ENCODE data around the gene RFX2. TPM values are rescaled to one million over a fixed set of nuclear protein-coding genes. Genes with fewer than 3 reads are reported as not detected.

The RFX2 gene
- total and polyA plus RNA-seq, 4 donors, result 13.1 to 54.2 (median 20.0) TPM

GRCh38 chr19:6048793-6049405, 61.4 kb downstream of the RFX2 start:
- TF ChIP-seq, protein P1, sequence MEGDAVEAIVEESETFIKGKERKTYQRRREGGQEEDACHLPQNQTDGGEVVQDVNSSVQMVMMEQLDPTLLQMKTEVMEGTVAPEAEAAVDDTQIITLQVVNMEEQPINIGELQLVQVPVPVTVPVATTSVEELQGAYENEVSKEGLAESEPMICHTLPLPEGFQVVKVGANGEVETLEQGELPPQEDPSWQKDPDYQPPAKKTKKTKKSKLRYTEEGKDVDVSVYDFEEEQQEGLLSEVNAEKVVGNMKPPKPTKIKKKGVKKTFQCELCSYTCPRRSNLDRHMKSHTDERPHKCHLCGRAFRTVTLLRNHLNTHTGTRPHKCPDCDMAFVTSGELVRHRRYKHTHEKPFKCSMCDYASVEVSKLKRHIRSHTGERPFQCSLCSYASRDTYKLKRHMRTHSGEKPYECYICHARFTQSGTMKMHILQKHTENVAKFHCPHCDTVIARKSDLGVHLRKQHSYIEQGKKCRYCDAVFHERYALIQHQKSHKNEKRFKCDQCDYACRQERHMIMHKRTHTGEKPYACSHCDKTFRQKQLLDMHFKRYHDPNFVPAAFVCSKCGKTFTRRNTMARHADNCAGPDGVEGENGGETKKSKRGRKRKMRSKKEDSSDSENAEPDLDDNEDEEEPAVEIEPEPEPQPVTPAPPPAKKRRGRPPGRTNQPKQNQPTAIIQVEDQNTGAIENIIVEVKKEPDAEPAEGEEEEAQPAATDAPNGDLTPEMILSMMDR (IDR thresholded peaks at IDR 0.05; ENCODE audit: control extremely low read depth, extremely low read depth), result peak; percentile 96
- peak; percentile 94 for ATAC-seq (ENCODE audit: insufficient read depth, low FRiP score)
- H3K27ac ChIP-seq (ENCODE audit: low read depth in 1 of 2, low read length in 1 of 2), result no peak overlapping the region
- 16 to 17% methylated on average over 15 of the region's 15 CpGs for WGBS, 2 donors
- no peak overlapping the region for H3K4me3 ChIP-seq
- peaks cover 0 to 3% (median 2%) of the 10 kb centered on the region in 4 donors for H3K36me3 ChIP-seq (ENCODE audit: control insufficient read depth in 4 of 4, insufficient read depth in 4 of 4, low read length in 4 of 4)
- peak; percentile 82 to 88 (median 86) for DNase-seq
- no peaks in the 10 kb centered on the region for H3K27me3 ChIP-seq (ENCODE audit: control insufficient read depth in 3 of 3, insufficient read depth in 3 of 3, low read length in 2 of 3)
- H3K9ac ChIP-seq (ENCODE audit: insufficient read depth in 1 of 2, low read length in 2 of 2), result no peak overlapping the region
- no peaks in the 10 kb centered on the region for H3K9me3 ChIP-seq (ENCODE audit: control insufficient read depth in 4 of 4, insufficient read depth in 3 of 4, low read length in 3 of 4)
- H3K4me1 ChIP-seq (ENCODE audit: control insufficient read depth in 5 of 5, insufficient read depth in 5 of 5, low read length in 5 of 5), result peaks cover 0 to 10% (median 4%) of the 10 kb centered on the region in 5 donors

DNA sequence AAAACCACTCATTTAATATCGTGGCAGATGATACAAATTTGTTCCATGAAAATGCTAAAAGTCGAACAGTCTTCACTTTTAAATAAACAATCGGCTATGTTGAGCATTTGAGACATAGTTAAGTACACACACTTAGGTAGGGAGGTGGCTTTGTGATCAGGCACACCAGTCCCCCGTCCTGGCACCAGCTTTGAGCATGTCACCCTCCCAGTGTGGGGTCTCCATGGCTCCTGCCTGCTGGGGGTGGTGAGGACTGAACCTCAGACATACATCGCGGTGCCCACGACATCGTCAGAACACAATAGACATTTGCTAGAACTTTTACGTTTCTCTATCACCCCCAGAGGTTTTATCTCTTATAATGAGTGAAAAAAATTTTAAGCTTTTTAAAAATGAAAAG, 62.0 kb downstream of the RFX2 start:
- Histone ChIP-seq H3K4me3 (no peak overlapping the region), H3K9me3 (ENCODE audit: control insufficient read depth in 4 of 4, insufficient read depth in 3 of 4, low read length in 3 of 4) (no peaks in the 10 kb centered on the region), H3K9ac (ENCODE audit: insufficient read depth in 1 of 2, low read length in 2 of 2) (no peak overlapping the region), H3K4me1 (ENCODE audit: control insufficient read depth in 5 of 5, insufficient read depth in 5 of 5, low read length in 5 of 5) (peaks cover 0 to 10% (median 4%) of the 10 kb centered on the region in 5 donors), H3K36me3 (ENCODE audit: control insufficient read depth in 4 of 4, insufficient read depth in 4 of 4, low read length in 4 of 4) (peaks cover 0 to 4% (median 2%) of the 10 kb centered on the region in 4 donors), H3K27ac (ENCODE audit: low read depth in 1 of 2, low read length in 1 of 2) (no peak overlapping the region), H3K27me3 (ENCODE audit: control insufficient read depth in 3 of 3, insufficient read depth in 3 of 3, low read length in 2 of 3) (no peaks in the 10 kb centered on the region)
- ATAC-seq (ENCODE audit: insufficient read depth, low FRiP score), result no peak
- DNase-seq, result no peak
- TF ChIP-seq, protein P1 (IDR thresholded peaks at IDR 0.05; ENCODE audit: control extremely low read depth, extremely low read depth), result no peak
- WGBS, 2 donors, result 29 to 34% methylated on average over 9 of the region's 9 CpGs

GRCh38 chr19:6047741-6048251, 62.5 kb downstream of the RFX2 start:
- H3K27ac ChIP-seq (ENCODE audit: low read depth in 1 of 2, low read length in 1 of 2), result no peak overlapping the region
- no peak for ATAC-seq (ENCODE audit: insufficient read depth, low FRiP score)
- TF ChIP-seq, protein P1 (IDR thresholded peaks at IDR 0.05; ENCODE audit: control extremely low read depth, extremely low read depth), result peak; percentile 44

More at GRCh38 chr19:6047741-6048251, 62.5 kb downstream of the RFX2 start:
- H3K9ac ChIP-seq (ENCODE audit: insufficient read depth in 1 of 2, low read length in 2 of 2), result no peak overlapping the region
- peaks cover 0 to 6% (median 4%) of the 10 kb centered on the region in 4 donors for H3K36me3 ChIP-seq (ENCODE audit: control insufficient read depth in 4 of 4, insufficient read depth in 4 of 4, low read length in 4 of 4)
- peak; percentile 64 to 80 (median 74) for DNase-seq
- peaks cover 0 to 10% (median 4%) of the 10 kb centered on the region in 5 donors for H3K4me1 ChIP-seq (ENCODE audit: control insufficient read depth in 5 of 5, insufficient read depth in 5 of 5, low read length in 5 of 5)
- H3K4me3 ChIP-seq, result no peak overlapping the region
- 51 to 54% methylated on average over 8 of the region's 8 CpGs for WGBS, 2 donors
- no peaks in the 10 kb centered on the region for H3K27me3 ChIP-seq (ENCODE audit: control insufficient read depth in 3 of 3, insufficient read depth in 3 of 3, low read length in 2 of 3)
- H3K9me3 ChIP-seq (ENCODE audit: control insufficient read depth in 4 of 4, insufficient read depth in 3 of 4, low read length in 3 of 4), result no peaks in the 10 kb centered on the region
